ENCODE results near the gene UBE3B. TPM values are rescaled to one million over a fixed set of nuclear protein-coding genes. Genes with fewer than 3 reads are reported as not detected.

The UBE3B gene
- total and polyA plus RNA-seq, 2 donors (not counting 1 experiment from before 2014, with no cell fraction given), result 27.2 to 52.1 TPM

GRCh38 chr12:109524466-109525278 is 47.2 kb downstream of the UBE3B start:
- H3K4me2 ChIP-seq (replicated peaks; ENCODE audit: low read depth, low read length, poor library complexity, severe bottlenecking), result no peak overlapping the region
- Mint-ChIP-seq H3K4me3 (no peak overlapping the region), H3K9me3 (ENCODE audit: insufficient read depth) (no peaks in the 10 kb centered on the region), H3K27me3 (no peaks in the 10 kb centered on the region), H3K27ac (no peak overlapping the region), H3K4me1 (no peaks in the 10 kb centered on the region)
- no peaks in the 10 kb centered on the region for H3K79me2 ChIP-seq (ENCODE audit: control insufficient read depth, insufficient read depth, low read length)
- no peak overlapping the region for H2AFZ ChIP-seq (ENCODE audit: insufficient read depth, low read depth, low read length, poor library complexity, severe bottlenecking)
- no peaks in the 10 kb centered on the region for H3K4me1 ChIP-seq (ENCODE audit: control insufficient read depth in 2 of 2, insufficient read depth in 2 of 2, low read length in 2 of 2)
- ATAC-seq (ENCODE audit: low read depth), result no peak
- H3K36me3 ChIP-seq (replicated peaks in 1 of 2; ENCODE audit: control extremely low read depth in 1 of 2, control insufficient read depth in 1 of 2, extremely low read depth in 1 of 2, insufficient read depth in 2 of 2, low read length in 1 of 2), result peaks cover 5 to 82% of the 10 kb centered on the region in 2 experiments
- no peak overlapping the region for H3K4me3 ChIP-seq (ENCODE audit: control extremely low read depth in 1 of 5, extremely low read depth in 1 of 5, insufficient read depth in 1 of 5, low read depth in 2 of 5, low read length in 4 of 5)
- TF ChIP-seq EZH2 (IDR thresholded peaks at IDR 0.05; ENCODE audit: borderline replicate concordance, insufficient read depth, low read depth, low read length, poor library complexity, severe bottlenecking), result no peak
- TF ChIP-seq, protein P1, sequence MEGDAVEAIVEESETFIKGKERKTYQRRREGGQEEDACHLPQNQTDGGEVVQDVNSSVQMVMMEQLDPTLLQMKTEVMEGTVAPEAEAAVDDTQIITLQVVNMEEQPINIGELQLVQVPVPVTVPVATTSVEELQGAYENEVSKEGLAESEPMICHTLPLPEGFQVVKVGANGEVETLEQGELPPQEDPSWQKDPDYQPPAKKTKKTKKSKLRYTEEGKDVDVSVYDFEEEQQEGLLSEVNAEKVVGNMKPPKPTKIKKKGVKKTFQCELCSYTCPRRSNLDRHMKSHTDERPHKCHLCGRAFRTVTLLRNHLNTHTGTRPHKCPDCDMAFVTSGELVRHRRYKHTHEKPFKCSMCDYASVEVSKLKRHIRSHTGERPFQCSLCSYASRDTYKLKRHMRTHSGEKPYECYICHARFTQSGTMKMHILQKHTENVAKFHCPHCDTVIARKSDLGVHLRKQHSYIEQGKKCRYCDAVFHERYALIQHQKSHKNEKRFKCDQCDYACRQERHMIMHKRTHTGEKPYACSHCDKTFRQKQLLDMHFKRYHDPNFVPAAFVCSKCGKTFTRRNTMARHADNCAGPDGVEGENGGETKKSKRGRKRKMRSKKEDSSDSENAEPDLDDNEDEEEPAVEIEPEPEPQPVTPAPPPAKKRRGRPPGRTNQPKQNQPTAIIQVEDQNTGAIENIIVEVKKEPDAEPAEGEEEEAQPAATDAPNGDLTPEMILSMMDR (IDR thresholded peaks at IDR 0.05), result no peak
- no peaks in the 10 kb centered on the region for H3K27me3 ChIP-seq (replicated peaks in 1 of 4; ENCODE audit: control extremely low read depth in 1 of 4, control insufficient read depth in 3 of 4, insufficient read depth in 4 of 4, low read length in 3 of 4)
- no peaks in the 10 kb centered on the region for H4K20me1 ChIP-seq (ENCODE audit: control insufficient read depth, insufficient read depth, low read length, poor library complexity, severe bottlenecking)
- ChIA-PET POLR2A (no interaction called here), CTCF (interaction anchor here (0.8 kb wide), 1 partner anchor 9 kb away, joined by 3 read pairs; no protein-coding TSS in a partner anchor)
- intact Hi-C loops (cut with micrococcal nuclease), result no loop called here
- H3K9me3 ChIP-seq (ENCODE audit: control extremely low read depth in 1 of 3, control insufficient read depth in 2 of 3, insufficient read depth in 1 of 3, low read length in 2 of 3), result no peaks in the 10 kb centered on the region
- H3K9ac ChIP-seq (ENCODE audit: low read length), result no peak overlapping the region
- DNase-seq, result no peak
- no peak overlapping the region for H3K27ac ChIP-seq (ENCODE audit: low read length in 2 of 2)
- 96% methylated on average over 24 of the region's 26 CpGs for WGBS (ENCODE audit: insufficient coverage)

GRCh38 chr12:109525279-109525585 is 47.8 kb downstream of the UBE3B start:
- H3K4me3 ChIP-seq (ENCODE audit: control extremely low read depth in 1 of 5, extremely low read depth in 1 of 5, insufficient read depth in 1 of 5, low read depth in 2 of 5, low read length in 4 of 5), result no peak overlapping the region
- no peak overlapping the region for H3K4me2 ChIP-seq (replicated peaks; ENCODE audit: low read depth, low read length, poor library complexity, severe bottlenecking)
- WGBS (ENCODE audit: insufficient coverage), result no CpG with 5 or more reads among the region's 3 CpGs
- H4K20me1 ChIP-seq (ENCODE audit: control insufficient read depth, insufficient read depth, low read length, poor library complexity, severe bottlenecking), result no peaks in the 10 kb centered on the region
- POLR2A ChIA-PET, result no interaction called here
- no peaks in the 10 kb centered on the region for H3K79me2 ChIP-seq (ENCODE audit: control insufficient read depth, insufficient read depth, low read length)
- ATAC-seq (ENCODE audit: low read depth) (no peak), DNase-seq (no peak)
- Mint-ChIP-seq H3K4me1 (no peaks in the 10 kb centered on the region), H3K27me3 (no peaks in the 10 kb centered on the region), H3K9me3 (ENCODE audit: insufficient read depth) (no peaks in the 10 kb centered on the region), H3K27ac (no peak overlapping the region), H3K4me3 (no peak overlapping the region)
- no peak overlapping the region for H3K9ac ChIP-seq (ENCODE audit: low read length)
- no peaks in the 10 kb centered on the region for H3K4me1 ChIP-seq (ENCODE audit: control insufficient read depth in 2 of 2, insufficient read depth in 2 of 2, low read length in 2 of 2)
- H3K27ac ChIP-seq (ENCODE audit: low read length in 2 of 2), result no peak overlapping the region
- peaks cover 2 to 79% of the 10 kb centered on the region in 2 experiments for H3K36me3 ChIP-seq (replicated peaks in 1 of 2; ENCODE audit: control extremely low read depth in 1 of 2, control insufficient read depth in 1 of 2, extremely low read depth in 1 of 2, insufficient read depth in 2 of 2, low read length in 1 of 2)
- no peaks in the 10 kb centered on the region for H3K27me3 ChIP-seq (replicated peaks in 1 of 4; ENCODE audit: control extremely low read depth in 1 of 4, control insufficient read depth in 3 of 4, insufficient read depth in 4 of 4, low read length in 3 of 4)
- TF ChIP-seq, protein P1 (IDR thresholded peaks at IDR 0.05), result no peak
- TF ChIP-seq EZH2 (IDR thresholded peaks at IDR 0.05; ENCODE audit: borderline replicate concordance, insufficient read depth, low read depth, low read length, poor library complexity, severe bottlenecking), result no peak
- no peaks in the 10 kb centered on the region for H3K9me3 ChIP-seq (ENCODE audit: control extremely low read depth in 1 of 3, control insufficient read depth in 2 of 3, insufficient read depth in 1 of 3, low read length in 2 of 3)
- intact Hi-C loops (cut with micrococcal nuclease), result no loop called here
- CTCF ChIA-PET, result interaction anchor here (0.8 kb wide), 1 partner anchor 10 kb away, joined by 3 read pairs; no protein-coding TSS in a partner anchor
- no peak overlapping the region for H2AFZ ChIP-seq (ENCODE audit: insufficient read depth, low read depth, low read length, poor library complexity, severe bottlenecking)

Data from B cell (primary cell).